Mucosa of descending colon (tissue), 3 donors: ENCODE data around the gene MYOM3. TPM values are rescaled to one million over a fixed set of nuclear protein-coding genes. Genes with fewer than 3 reads are reported as not detected.

Experiments
- ATAC-seq: fragments of 200-7000 bp; cut with Tn5 transposase; one replicate; pipeline ENCODE4 v1.9.1; 2020; ENCODE audit warnings: mild to moderate bottlenecking, moderate library complexity
- DNase-seq, 3 donors: peaks; one replicate each; pipeline ENCODE4 v3.0.0-alpha.2; 2020
- H3K36me3 ChIP-seq: fragments of 200-600 bp; one replicate; pipeline ENCODE4 v1.8.0; 2021; ENCODE audit warnings: low read depth, mild to moderate bottlenecking
- H3K4me1 ChIP-seq: fragments of 200-600 bp; one replicate; pipeline ENCODE4 v1.8.0; 2021; ENCODE audit warnings: low read depth, mild to moderate bottlenecking
- H3K4me3 ChIP-seq: fragments of 200-600 bp; one replicate; pipeline ENCODE4 v1.8.0; 2021; ENCODE audit warnings: mild to moderate bottlenecking
- H3K9me3 ChIP-seq: fragments of 200-600 bp; one replicate; pipeline ENCODE4 v1.8.0; 2021; ENCODE audit warnings: mild to moderate bottlenecking
- CTCF ChIP-seq: fragments of 200-600 bp; IDR thresholded peaks from one replicate; pipeline ENCODE4 v1.8.0; 2022; ENCODE audit warnings: antibody characterized with exemption, mild to moderate bottlenecking
- intact Hi-C, 2 donors: fragments of 100-400 bp; cut with DNase I in 1 of 2; cut with micrococcal nuclease in 1 of 2; formaldehyde crosslinking; loops; one replicate each; pipeline versions ENCODE4 v1.11.0 to v1.11.1; 2022; cut with DNase I, micrococcal nuclease
- total RNA-seq, 3 donors: library from RNA; stranded (reverse); fragmentation: NEBNext Ultra II Directional in 2 of 3; extraction: Animal tissue kit (Norgen Biotek cat#: 25700) in 2 of 3; gene quantifications; one replicate each; pipeline versions ENCODE4 v1.2.1 to v1.2.4, GENCODE V29; 2021 to 2023
- donor health status: DM: no; HTN: no; CAD: no; lungs with moderate emphysema.
- donor health status: DM: no; HTN: no; CAD: no.
- donor health status: DM: no; HTN: yes; CAD: no.

The MYOM3 gene
- total RNA-seq, 3 donors from 2014 or later, result 2.6 to 3.4 (median 2.7) TPM

GRCh38 chr1:24027838-24028468 is 84.0 kb downstream of the MYOM3 start:
- intact Hi-C loops, result loop anchor here in 1 of 2 donors (10.0 kb wide), 1 partner anchor 223 kb away; the partner anchor contains the start of gene GALE
- H3K36me3 ChIP-seq, result no peaks in the 10 kb centered on the region
- no peaks in the 10 kb centered on the region for H3K9me3 ChIP-seq
- TF ChIP-seq CTCF, result peak; percentile 34
- DNase-seq (no peak), ATAC-seq (peak; percentile 87)
- H3K4me1 ChIP-seq, result peaks cover 3% of the 10 kb centered on the region
- H3K4me3 ChIP-seq, result no peak overlapping the region

- TF ChIP-seq CTCF, result no peak
- peak; percentile 47 for ATAC-seq
- DNase-seq, result peak in 1 of 3 donors; percentile 45
- Histone ChIP-seq H3K9me3 (no peaks in the 10 kb centered on the region), H3K4me1 (peaks cover 41% of the 10 kb centered on the region), H3K4me3 (no peak overlapping the region), H3K36me3 (no peaks in the 10 kb centered on the region)
- intact Hi-C loops, result loop anchor here in 1 of 2 donors (5.0 to 10.0 kb wide), 3 partner anchors 45 to 218 kb away; partner anchors contain the start of genes GALE and PNRC2
Measured at GRCh38 chr1:24022581-24023361, 89.2 kb downstream of the MYOM3 start.

GRCh38 chr1:24021403-24022266 is 90.3 kb downstream of the MYOM3 start:
- Histone ChIP-seq H3K4me3 (no peak overlapping the region), H3K4me1 (peaks cover 44% of the 10 kb centered on the region), H3K36me3 (no peaks in the 10 kb centered on the region), H3K9me3 (no peaks in the 10 kb centered on the region)
- DNase-seq (peak in 2 of 3 donors; percentile 61 to 63), ATAC-seq (peak; percentile 68)
- intact Hi-C loops, result loop anchor here in 1 of 2 donors (5.0 to 10.0 kb wide), 3 partner anchors 44 to 217 kb away; partner anchors contain the start of genes GALE and PNRC2
- no peak for TF ChIP-seq CTCF

GRCh38 chr1:24020470-24020869 is 91.5 kb downstream of the MYOM3 start:
- ATAC-seq, result no peak
- no peak for TF ChIP-seq CTCF
- no peaks in the 10 kb centered on the region for H3K9me3 ChIP-seq
- H3K4me3 ChIP-seq, result no peak overlapping the region
- DNase-seq, result no peak
- H3K4me1 ChIP-seq, result peaks cover 56% of the 10 kb centered on the region
- no peaks in the 10 kb centered on the region for H3K36me3 ChIP-seq
- intact Hi-C loops, result loop anchor here in 1 of 2 donors (5.0 to 10.0 kb wide), 3 partner anchors 43 to 216 kb away; partner anchors contain the start of genes GALE and PNRC2

GRCh38 chr1:24020025-24020424 is 91.9 kb downstream of the MYOM3 start:
- no peaks in the 10 kb centered on the region for H3K9me3 ChIP-seq
- ATAC-seq, result no peak
- H3K4me3 ChIP-seq, result no peak overlapping the region
- H3K4me1 ChIP-seq, result peaks cover 60% of the 10 kb centered on the region
- intact Hi-C loops, result loop anchor here in 1 of 2 donors (5.0 to 10.0 kb wide), 3 partner anchors 43 to 215 kb away; partner anchors contain the start of genes GALE and PNRC2
- H3K36me3 ChIP-seq, result no peaks in the 10 kb centered on the region
- no peak for DNase-seq
- TF ChIP-seq CTCF, result no peak
